ENCODE data around the gene RAB11FIP4.

GRCh38 chr17:31535581-31535981 is 144.1 kb downstream of the RAB11FIP4 start:
- TF ChIP-seq CTCF (IDR thresholded peaks at IDR 0.05) (no peak), POLR2A (IDR thresholded peaks at IDR 0.05) (no peak), POLR2AphosphoS5 (IDR thresholded peaks at IDR 0.05) (no peak)

Data from prostate gland (tissue), 2 donors.